Prostate gland (tissue), 2 donors: ENCODE measurements around the gene AMIGO1.

Source experiments
- CTCF ChIP-seq, 4 experiments: fragments of 200-600 bp in 2 of 4; fragments of 450-650 bp in 2 of 4; sonication (generic) in 2 of 4; IDR thresholded peaks; 1 replicate in 3 of 4; 2 replicates in 1 of 4; pipeline ENCODE4 v1.5.1; 2016 to 2019; ENCODE audit warnings: antibody characterized with exemption in 4 of 4, mild to moderate bottlenecking in 2 of 4, moderate library complexity in 2 of 4
- POLR2A ChIP-seq: fragments of 450-650 bp; IDR thresholded peaks from one replicate; pipeline ENCODE4 v1.6.1; 2016; ENCODE audit warnings: antibody characterized with exemption, mild to moderate bottlenecking
- POLR2AphosphoS5 ChIP-seq: sonication (generic); formaldehyde crosslinking; IDR thresholded peaks from one replicate; pipeline ENCODE4 v1.6.1; 2017; ENCODE audit warnings: antibody characterized with exemption

- peak; percentile 45 to 82 (median 70) for TF ChIP-seq CTCF (IDR thresholded peaks at IDR 0.05)
- TF ChIP-seq POLR2A, result no peak
- peak; percentile 32 for TF ChIP-seq POLR2AphosphoS5
These were observed 19.2 kb downstream of the AMIGO1 start for GRCh38 chr1:109490029-109490933.
